GM13977 (cell line): ENCODE results near the gene DIP2A.
A peak's percentile ranks its signal among the peaks of the same experiment; 100 is the strongest.

Source experiments
- DNase-seq: peaks from one replicate; pipeline ENCODE4 v3.0.0; 2012; ENCODE audit warnings: low spot score
- in situ Hi-C: fragments of 300-500 bp; cut with MboI; formaldehyde crosslinking; loops from one replicate; pipeline ENCODE4 v1.12.0; 2022; ENCODE audit warnings: low sequenced_read_pairs, low pct_unique_long_range_greater_than_20kb, mixed read lengths, inconsistent platforms; ENCODE audit not compliant: unreplicated experiment
- TF ChIP-seq, protein P1 (sequence below): IDR thresholded peaks from 2 replicates; pipeline ENCODE4 v1.5.1; 2012; ENCODE audit warnings: mild to moderate bottlenecking, control low read depth; ENCODE audit not compliant: insufficient read depth; ENCODE audit errors: extremely low read depth, missing control alignments

Gene DIP2A, protein sequence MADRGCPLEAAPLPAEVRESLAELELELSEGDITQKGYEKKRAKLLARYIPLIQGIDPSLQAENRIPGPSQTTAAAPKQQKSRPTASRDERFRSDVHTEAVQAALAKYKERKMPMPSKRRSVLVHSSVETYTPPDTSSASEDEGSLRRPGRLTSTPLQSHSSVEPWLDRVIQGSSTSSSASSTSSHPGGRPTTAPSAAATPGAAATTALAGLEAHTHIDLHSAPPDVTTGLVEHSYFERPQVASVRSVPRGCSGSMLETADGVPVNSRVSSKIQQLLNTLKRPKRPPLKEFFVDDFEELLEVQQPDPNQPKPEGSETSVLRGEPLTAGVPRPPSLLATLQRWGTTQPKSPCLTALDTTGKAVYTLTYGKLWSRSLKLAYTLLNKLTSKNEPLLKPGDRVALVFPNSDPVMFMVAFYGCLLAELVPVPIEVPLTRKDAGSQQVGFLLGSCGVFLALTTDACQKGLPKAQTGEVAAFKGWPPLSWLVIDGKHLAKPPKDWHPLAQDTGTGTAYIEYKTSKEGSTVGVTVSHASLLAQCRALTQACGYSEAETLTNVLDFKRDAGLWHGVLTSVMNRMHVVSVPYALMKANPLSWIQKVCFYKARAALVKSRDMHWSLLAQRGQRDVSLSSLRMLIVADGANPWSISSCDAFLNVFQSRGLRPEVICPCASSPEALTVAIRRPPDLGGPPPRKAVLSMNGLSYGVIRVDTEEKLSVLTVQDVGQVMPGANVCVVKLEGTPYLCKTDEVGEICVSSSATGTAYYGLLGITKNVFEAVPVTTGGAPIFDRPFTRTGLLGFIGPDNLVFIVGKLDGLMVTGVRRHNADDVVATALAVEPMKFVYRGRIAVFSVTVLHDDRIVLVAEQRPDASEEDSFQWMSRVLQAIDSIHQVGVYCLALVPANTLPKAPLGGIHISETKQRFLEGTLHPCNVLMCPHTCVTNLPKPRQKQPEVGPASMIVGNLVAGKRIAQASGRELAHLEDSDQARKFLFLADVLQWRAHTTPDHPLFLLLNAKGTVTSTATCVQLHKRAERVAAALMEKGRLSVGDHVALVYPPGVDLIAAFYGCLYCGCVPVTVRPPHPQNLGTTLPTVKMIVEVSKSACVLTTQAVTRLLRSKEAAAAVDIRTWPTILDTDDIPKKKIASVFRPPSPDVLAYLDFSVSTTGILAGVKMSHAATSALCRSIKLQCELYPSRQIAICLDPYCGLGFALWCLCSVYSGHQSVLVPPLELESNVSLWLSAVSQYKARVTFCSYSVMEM (N-terminal part only)

DNA sequence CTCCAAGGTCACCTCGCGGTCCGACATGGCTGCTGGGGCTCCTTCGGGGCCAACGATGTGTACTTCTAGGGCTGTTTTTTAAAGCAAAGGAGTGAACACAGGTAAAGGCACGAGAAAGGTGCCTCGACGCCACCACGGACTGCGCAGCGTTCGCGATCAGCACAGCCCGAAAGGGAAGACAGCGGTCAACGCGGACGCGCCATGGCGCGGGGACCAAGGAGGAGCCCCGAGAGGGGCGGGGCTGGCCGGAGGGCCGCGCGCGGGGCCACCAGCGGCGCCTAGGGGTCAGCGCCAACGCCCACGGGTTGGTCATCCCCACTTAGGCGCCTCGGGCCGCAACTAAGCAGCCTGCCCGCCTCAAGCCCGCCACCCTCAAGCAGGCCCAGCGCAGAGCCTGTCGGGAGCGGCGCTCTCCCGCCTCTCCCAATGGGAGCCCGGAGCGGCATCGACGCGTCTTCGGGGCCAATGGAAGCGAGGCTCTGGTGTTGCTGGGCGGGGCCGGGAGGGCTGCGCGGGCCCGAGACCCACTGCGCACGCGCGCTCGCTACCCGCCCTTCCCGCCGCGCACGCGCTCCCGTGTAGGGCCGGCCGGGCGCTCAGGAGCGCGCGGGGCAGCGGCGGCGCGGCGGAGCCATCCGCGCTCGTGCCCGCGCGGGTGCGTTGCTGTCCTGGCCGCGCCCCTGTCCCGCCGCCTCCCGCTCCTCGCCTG is at the start of gene DIP2A:
Gene DIP2A (plus strand): TSS at position 577 of the 709 bp plus-strand sequence. CDS start 241 bp downstream, outside the sequence.
- DNase-seq = peak; percentile 100
- in situ Hi-C loops = loop anchor here (5.0 kb wide), 1 partner anchor 51 kb away; no protein-coding TSS in a partner anchor
- TF ChIP-seq, protein P1, sequence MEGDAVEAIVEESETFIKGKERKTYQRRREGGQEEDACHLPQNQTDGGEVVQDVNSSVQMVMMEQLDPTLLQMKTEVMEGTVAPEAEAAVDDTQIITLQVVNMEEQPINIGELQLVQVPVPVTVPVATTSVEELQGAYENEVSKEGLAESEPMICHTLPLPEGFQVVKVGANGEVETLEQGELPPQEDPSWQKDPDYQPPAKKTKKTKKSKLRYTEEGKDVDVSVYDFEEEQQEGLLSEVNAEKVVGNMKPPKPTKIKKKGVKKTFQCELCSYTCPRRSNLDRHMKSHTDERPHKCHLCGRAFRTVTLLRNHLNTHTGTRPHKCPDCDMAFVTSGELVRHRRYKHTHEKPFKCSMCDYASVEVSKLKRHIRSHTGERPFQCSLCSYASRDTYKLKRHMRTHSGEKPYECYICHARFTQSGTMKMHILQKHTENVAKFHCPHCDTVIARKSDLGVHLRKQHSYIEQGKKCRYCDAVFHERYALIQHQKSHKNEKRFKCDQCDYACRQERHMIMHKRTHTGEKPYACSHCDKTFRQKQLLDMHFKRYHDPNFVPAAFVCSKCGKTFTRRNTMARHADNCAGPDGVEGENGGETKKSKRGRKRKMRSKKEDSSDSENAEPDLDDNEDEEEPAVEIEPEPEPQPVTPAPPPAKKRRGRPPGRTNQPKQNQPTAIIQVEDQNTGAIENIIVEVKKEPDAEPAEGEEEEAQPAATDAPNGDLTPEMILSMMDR = no peak

DNA sequence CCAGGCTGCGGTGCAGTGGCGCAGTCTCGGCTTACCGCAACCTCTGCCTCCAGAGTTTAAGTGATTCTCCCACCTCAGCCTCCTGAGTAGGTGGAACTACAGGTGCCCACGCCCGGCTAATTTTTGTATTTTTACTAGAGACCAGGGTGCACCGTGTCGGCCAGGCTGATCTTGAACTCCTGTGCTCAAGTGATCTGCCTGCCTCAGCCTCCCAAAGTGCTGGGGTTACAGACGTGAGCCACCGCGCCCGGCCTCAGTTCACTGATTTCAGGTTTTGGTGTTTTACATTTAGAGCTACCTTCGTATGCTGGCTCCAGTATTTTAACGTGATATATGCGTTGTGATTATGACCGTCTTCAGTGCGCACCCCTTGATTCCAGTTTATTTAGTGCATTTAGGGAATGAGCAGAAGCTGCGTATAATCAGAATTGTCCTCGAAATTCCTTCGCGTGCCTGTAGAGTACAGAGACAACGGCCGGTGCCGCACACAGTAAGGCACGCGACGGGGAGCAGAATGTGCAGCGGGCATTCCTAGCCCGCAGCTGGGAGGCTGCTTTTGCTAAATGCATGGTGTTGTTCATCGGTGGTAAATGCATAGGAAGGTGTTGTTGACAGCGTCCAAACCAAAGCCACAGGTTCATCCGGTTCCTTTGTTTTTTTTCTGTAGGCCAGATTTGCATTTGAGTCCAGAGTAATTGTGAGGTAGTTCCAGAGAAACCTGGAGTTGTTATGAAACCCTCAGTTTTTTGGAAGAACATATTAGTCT is 48.9 kb upstream of the DIP2A start:
- DNase-seq = no peak
- TF ChIP-seq, protein P1 = no peak
- in situ Hi-C loops = loop anchor here (5.0 kb wide), 1 partner anchor 47 kb away; the partner anchor contains the start of gene DIP2A

DNA sequence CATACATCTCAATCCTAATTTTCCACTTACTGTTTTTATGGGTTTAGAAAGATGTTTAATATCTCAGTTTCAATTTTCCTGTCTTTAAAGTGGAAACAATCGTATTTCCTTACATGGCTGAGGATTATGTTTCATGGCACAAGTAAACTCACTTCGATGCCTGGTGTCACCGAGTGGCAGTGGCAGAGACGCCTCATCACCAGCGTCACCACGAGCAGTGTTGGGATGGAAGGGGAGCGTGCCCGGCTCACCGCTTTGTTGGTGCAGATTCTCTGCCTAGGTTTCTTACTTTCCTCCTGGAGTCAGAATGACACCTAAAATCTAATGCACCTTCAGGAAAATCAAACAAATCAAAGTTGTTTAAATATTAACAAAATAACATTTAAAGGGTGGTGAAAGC is 48.2 kb upstream of the DIP2A start:
- TF ChIP-seq, protein P1 = no peak
- DNase-seq = no peak
- in situ Hi-C loops = no loop called here

DNA sequence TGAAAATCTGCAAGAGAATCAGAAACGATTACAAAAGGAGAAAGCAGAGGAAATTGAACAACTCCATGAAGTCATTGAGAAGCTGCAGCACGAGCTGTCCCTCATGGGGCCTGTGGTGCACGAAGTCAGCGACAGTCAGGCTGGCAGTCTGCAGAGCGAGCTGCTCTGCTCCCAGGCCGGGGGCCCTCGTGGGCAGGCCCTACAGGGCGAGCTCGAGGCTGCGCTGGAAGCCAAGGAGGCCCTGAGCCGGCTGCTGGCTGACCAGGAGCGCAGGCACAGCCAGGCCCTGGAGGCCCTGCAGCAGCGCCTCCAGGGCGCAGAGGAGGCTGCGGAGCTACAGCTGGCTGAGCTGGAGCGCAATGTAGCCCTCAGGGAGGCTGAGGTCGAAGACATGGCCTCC is 47.5 kb upstream of the DIP2A start:
- in situ Hi-C loops = no loop called here
- DNase-seq = no peak
- TF ChIP-seq, protein P1 = no peak

DNA sequence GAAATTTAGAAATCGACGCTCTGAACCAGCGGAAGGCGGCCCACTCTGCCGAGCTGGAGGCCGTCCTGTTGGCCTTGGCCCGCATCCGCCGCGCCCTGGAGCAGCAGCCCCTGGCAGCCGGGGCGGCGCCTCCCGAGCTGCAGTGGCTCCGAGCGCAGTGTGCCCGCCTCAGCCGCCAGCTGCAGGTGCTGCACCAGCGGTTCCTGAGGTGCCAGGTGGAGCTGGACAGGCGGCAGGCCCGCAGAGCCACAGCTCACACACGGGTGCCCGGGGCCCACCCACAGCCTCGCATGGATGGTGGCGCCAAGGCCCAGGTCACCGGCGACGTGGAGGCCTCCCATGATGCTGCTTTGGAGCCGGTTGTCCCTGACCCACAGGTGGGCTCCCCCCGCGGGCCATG is 47.0 kb upstream of the DIP2A start:
- TF ChIP-seq, protein P1 = no peak
- in situ Hi-C loops = no loop called here
- no peak for DNase-seq
